Parathyroid adenoma (tissue), 2 donors: ENCODE results near the gene TSHZ2.
"Not testable (repeated sequence)": the region's sequence is repeated elsewhere in the genome, so short reads cannot be mapped to it uniquely, and the experiment has no call there.

Experiments
- H2AFZ ChIP-seq: fragments of 300-600 bp; sonication (generic); one replicate; pipeline ENCODE4 v1.7.0; 2017; ENCODE audit warnings: antibody characterized with exemption, mild to moderate bottlenecking
- H3K27ac ChIP-seq: fragments of 300-600 bp; sonication (generic); one replicate; pipeline ENCODE4 v1.7.0; 2017
- H3K27me3 ChIP-seq: fragments of 300-600 bp; sonication (generic); one replicate; pipeline ENCODE4 v1.7.0; 2017; ENCODE audit warnings: low read length; ENCODE audit not compliant: control insufficient read depth, insufficient read depth
- H3K36me3 ChIP-seq: fragments of 300-600 bp; sonication (generic); one replicate; pipeline ENCODE4 v1.7.0; 2017; ENCODE audit warnings: low read length; ENCODE audit not compliant: control insufficient read depth, insufficient read depth
- H3K4me1 ChIP-seq: fragments of 300-600 bp; sonication (generic); one replicate; pipeline ENCODE4 v1.7.0; 2017; ENCODE audit warnings: control low read depth
- H3K4me2 ChIP-seq: fragments of 300-600 bp; sonication (generic); one replicate; pipeline ENCODE4 v1.7.0; 2017; ENCODE audit warnings: low read length
- H3K4me3 ChIP-seq: fragments of 300-600 bp; sonication (generic); one replicate; pipeline ENCODE4 v1.7.0; 2017; ENCODE audit warnings: low read depth, low read length
- H3K79me2 ChIP-seq: fragments of 300-600 bp; sonication (generic); one replicate; pipeline ENCODE4 v1.7.0; 2017; ENCODE audit warnings: control low read depth
- H3K9ac ChIP-seq: fragments of 300-600 bp; sonication (generic); one replicate; pipeline ENCODE4 v1.7.0; 2017; ENCODE audit warnings: mild to moderate bottlenecking
- H3K9me3 ChIP-seq: fragments of 300-600 bp; sonication (generic); one replicate; pipeline ENCODE4 v1.7.0; 2017; ENCODE audit warnings: low read length; ENCODE audit not compliant: control insufficient read depth
- TF ChIP-seq, protein P1 (sequence below): fragments of 300-600 bp; sonication (generic); IDR thresholded peaks from one replicate; pipeline ENCODE4 v1.7.0; 2017; ENCODE audit warnings: antibody characterized with exemption, mild to moderate bottlenecking
- donor health status: primary hyperparathyroidism.

Gene TSHZ2

DNA sequence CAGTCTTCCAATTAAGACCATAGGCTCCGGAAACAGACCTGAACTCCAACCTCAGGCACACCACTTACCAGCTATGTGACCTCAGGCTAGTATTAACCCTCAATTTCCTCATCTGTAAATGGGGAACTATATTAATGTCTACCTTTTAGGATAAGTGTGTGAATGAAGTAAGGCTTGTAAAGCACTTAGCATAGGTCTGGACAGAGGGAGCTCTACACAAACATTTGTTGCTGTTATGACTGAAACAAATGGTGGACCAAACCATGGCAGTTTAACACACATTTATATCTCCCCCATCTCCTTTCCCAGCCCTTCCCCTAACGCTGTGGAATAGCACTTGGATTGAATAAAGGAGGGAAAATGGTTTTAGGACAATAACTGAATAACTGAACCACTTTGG, 48.7 kb downstream of the TSHZ2 start:
- H3K4me2 ChIP-seq: no peak overlapping the region
- H3K4me1 ChIP-seq: no peaks in the 10 kb centered on the region
- no peak overlapping the region for H3K9ac ChIP-seq
- TF ChIP-seq, protein P1, sequence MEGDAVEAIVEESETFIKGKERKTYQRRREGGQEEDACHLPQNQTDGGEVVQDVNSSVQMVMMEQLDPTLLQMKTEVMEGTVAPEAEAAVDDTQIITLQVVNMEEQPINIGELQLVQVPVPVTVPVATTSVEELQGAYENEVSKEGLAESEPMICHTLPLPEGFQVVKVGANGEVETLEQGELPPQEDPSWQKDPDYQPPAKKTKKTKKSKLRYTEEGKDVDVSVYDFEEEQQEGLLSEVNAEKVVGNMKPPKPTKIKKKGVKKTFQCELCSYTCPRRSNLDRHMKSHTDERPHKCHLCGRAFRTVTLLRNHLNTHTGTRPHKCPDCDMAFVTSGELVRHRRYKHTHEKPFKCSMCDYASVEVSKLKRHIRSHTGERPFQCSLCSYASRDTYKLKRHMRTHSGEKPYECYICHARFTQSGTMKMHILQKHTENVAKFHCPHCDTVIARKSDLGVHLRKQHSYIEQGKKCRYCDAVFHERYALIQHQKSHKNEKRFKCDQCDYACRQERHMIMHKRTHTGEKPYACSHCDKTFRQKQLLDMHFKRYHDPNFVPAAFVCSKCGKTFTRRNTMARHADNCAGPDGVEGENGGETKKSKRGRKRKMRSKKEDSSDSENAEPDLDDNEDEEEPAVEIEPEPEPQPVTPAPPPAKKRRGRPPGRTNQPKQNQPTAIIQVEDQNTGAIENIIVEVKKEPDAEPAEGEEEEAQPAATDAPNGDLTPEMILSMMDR: no peak
- no peak overlapping the region for H2AFZ ChIP-seq
- no peaks in the 10 kb centered on the region for H3K79me2 ChIP-seq
- no peaks in the 10 kb centered on the region for H3K27me3 ChIP-seq
- no peak overlapping the region for H3K27ac ChIP-seq
- no peak overlapping the region for H3K4me3 ChIP-seq
- no peaks in the 10 kb centered on the region for H3K9me3 ChIP-seq
- H3K36me3 ChIP-seq: no peaks in the 10 kb centered on the region

DNA sequence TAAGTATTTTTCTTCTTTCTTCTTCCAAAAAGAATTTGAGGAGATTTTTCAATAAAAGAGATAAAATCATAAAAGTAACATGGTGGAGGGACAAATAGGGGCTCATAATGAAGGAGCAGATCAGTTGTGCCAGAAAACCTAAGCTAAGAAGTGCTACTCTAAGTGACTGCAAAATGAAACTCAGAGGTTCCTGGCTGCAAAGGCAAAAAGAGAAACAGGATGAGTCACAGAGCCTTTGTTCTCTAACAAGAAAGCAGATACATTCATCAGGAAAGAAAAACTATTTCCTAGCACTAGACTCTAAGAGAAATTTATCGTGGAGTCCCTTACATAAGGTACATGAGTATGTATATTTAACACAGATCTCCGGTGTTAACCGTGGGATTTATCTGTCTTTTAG, 49.8 kb downstream of the TSHZ2 start:
- no peak overlapping the region for H2AFZ ChIP-seq
- no peak overlapping the region for H3K27ac ChIP-seq
- no peaks in the 10 kb centered on the region for H3K27me3 ChIP-seq
- no peak overlapping the region for H3K4me3 ChIP-seq
- no peaks in the 10 kb centered on the region for H3K9me3 ChIP-seq
- no peak overlapping the region for H3K9ac ChIP-seq
- no peaks in the 10 kb centered on the region for H3K36me3 ChIP-seq
- TF ChIP-seq, protein P1: no peak
- H3K4me1 ChIP-seq: no peaks in the 10 kb centered on the region
- no peaks in the 10 kb centered on the region for H3K79me2 ChIP-seq
- H3K4me2 ChIP-seq: no peak overlapping the region

DNA sequence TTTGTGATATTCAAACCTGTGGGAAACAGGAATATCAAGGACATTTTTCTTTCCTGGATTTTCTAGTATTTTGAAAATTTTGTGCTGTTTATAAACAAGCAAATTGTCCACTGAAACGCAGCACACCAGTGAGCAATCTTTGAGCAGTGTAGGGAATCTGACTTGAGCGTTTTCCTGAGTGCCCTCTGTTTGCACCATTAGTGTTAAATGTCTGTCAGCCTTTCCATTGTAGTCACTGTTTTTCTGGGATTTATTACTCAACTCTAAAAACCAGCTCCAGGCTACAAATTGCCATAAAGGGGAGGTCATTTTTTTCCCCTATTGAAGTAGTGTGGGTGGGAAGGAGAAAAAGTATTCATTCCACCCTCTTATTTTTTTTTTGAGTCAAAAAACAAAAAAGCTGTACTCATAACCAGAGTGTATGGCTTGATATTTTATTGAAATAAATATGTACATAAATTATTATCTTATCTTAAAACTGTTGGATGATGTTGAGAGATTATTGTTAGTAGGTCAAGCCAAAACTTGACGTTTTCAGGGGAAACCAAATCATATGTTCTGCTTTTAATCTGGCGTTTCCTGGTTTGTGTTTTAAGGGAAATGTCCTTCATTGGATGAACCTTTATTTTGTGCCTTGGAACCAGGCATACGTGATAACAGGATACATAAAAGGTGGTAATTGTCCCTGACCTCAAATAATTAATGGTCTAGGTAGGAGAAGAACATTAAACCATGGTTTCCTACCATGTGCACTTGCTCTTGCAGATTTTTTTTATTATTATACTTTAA, 51.8 kb downstream of the TSHZ2 start:
- Histone ChIP-seq H3K4me1 (no peaks in the 10 kb centered on the region), H3K36me3 (no peaks in the 10 kb centered on the region), H3K4me2 (no peak overlapping the region), H2AFZ (no peak overlapping the region), H3K9ac (no peak overlapping the region), H3K4me3 (no peak overlapping the region), H3K9me3 (no peaks in the 10 kb centered on the region), H3K27ac (no peak overlapping the region), H3K27me3 (no peaks in the 10 kb centered on the region), H3K79me2 (no peaks in the 10 kb centered on the region)
- TF ChIP-seq, protein P1: no peak

DNA sequence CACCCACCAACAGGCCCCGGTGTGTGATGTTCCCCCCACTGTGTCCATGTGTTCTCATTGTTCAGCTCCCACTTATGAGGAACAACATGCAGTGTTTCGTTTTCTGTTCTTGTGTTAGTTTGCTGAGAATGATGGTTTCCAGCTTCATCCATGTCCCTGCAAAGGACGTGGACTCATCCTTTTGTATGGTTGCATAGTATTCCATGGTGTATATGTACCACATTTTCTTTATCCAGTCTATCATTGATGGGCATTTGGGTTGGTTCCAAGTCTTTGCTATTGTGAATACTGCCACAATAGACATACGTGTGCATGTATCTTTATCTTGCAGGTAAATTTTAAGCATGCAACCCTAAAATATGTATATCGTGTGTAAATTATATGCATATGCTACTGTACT, 52.5 kb downstream of the TSHZ2 start:
- not testable (repeated sequence) for H3K9me3 ChIP-seq, H3K36me3 ChIP-seq, H3K27me3 ChIP-seq, H3K27ac ChIP-seq, H3K79me2 ChIP-seq, H3K4me3 ChIP-seq, H3K9ac ChIP-seq, H3K4me1 ChIP-seq, H3K4me2 ChIP-seq, H2AFZ ChIP-seq

DNA sequence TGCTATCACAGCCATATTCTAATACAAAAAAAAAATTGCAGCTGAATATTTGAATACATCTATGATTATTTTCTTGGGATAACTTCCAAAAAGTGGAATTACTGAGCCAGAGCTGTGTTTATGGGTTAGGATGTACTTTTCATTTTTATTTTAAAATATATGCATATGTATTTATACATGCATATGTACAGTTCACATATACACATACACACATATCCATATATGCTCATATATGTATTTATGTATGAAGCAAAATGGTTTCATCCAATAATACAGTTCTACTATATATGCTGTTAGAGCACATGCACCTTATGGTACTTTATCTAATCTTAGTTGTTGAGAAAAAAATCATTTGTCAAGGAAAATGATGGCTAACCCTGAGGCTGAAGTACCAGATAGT, 54.9 kb downstream of the TSHZ2 start:
- Histone ChIP-seq H2AFZ (no peak overlapping the region), H3K27ac (no peak overlapping the region), H3K79me2 (no peaks in the 10 kb centered on the region), H3K4me3 (no peak overlapping the region), H3K9me3 (no peaks in the 10 kb centered on the region), H3K36me3 (no peaks in the 10 kb centered on the region), H3K9ac (no peak overlapping the region), H3K27me3 (no peaks in the 10 kb centered on the region), H3K4me1 (no peaks in the 10 kb centered on the region), H3K4me2 (no peak overlapping the region)
- TF ChIP-seq, protein P1: no peak
